ENCODE results near the gene CERCAM. TPM values are rescaled to one million over a fixed set of nuclear protein-coding genes. Genes with fewer than 3 reads are reported as not detected.

The CERCAM gene, protein sequence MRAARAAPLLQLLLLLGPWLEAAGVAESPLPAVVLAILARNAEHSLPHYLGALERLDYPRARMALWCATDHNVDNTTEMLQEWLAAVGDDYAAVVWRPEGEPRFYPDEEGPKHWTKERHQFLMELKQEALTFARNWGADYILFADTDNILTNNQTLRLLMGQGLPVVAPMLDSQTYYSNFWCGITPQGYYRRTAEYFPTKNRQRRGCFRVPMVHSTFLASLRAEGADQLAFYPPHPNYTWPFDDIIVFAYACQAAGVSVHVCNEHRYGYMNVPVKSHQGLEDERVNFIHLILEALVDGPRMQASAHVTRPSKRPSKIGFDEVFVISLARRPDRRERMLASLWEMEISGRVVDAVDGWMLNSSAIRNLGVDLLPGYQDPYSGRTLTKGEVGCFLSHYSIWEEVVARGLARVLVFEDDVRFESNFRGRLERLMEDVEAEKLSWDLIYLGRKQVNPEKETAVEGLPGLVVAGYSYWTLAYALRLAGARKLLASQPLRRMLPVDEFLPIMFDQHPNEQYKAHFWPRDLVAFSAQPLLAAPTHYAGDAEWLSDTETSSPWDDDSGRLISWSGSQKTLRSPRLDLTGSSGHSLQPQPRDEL
- 24.1 and 24.6 TPM in 2 replicates for total RNA-seq

DNA sequence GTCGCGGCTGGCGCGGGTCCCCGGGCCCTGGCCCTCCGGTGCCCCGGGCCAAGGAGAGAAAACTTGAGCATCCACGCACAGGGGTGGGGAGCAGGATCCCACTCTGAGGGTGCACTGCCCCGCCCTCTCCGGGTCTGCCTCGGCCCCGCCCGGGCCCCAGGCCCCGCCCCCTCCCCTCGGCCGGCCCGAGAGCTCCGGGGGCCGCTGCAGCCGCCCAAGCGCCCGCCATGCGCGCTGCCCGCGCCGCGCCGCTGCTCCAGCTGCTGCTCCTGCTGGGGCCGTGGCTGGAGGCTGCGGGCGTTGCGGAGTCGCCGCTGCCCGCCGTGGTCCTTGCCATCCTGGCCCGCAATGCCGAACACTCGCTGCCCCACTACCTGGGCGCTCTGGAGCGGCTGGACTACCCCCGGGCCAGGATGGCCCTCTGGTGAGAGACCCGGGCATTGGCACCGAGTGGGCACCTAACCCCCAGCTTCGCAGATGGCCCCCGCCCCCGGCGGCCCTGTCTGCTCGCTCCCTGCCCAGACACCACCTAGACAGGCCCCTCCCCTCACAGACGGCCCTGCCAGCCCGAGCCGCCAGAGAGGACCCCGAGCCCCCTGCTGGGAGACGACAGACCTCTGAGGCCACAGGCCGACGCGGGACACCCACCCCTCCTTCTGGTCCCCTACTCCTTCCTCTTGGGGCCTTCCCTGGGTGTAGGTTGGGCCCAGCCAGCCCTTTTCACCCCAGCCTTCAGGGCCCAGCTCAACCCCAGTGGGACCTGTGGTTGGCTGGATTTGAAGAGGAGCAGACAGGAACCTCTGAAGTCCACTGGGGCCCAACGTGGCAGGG lies at the start of gene CERCAM:
CERCAM (plus strand) TSS at position 207 of the 831 bp plus-strand sequence; CDS start at position 228, 21 bp downstream.
- DNase-seq (ENCODE audit: low read depth, low spot score), result no peak

DNA sequence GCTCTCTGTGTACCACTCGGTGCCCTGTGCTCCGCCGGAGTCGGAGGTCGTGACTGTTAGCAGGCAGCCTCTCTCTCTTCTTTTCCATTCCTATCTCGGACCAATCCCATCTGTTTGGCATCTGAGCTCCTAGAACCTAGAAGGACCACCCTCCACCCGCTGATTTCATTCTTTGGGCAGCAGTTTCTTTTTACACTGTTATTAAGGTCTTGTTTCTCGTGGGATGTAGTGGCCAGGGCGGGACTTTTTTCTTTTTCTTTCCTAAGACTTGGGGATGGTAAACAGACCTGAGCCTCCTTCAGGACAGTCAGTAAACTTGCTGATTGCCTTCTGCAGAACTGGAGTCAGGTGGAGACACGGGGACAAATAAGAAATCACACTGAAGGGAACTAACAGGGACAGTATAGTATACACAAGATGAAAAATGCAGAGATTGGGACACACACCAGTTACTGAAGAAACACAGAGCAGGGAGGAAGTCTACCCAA lies 49.0 kb upstream of the CERCAM start:
- no peak for DNase-seq (ENCODE audit: low read depth, low spot score)

DNA sequence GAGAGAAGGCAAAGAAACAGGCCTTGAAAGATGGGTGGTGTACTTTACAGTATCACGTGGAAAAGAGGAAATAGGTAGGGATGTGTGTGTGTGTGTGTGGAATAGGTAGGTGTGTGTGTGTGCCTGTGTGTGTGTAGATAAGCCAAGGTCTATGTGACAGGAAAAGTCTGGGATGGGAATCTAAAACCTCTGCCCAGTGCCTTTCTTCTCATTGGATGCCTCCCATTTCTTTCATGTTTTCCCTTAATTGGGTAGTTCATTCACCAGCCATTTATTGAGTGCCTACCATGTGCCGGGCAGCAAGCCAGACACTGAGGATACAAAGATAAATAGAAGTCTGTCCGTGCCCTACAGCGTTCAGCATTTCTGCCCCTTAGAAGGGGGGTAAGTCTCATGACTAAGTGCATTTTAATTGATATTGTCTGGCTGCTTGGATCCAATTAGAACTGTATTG lies 48.4 kb upstream of the CERCAM start:
- DNase-seq (ENCODE audit: low read depth, low spot score), result no peak

DNA sequence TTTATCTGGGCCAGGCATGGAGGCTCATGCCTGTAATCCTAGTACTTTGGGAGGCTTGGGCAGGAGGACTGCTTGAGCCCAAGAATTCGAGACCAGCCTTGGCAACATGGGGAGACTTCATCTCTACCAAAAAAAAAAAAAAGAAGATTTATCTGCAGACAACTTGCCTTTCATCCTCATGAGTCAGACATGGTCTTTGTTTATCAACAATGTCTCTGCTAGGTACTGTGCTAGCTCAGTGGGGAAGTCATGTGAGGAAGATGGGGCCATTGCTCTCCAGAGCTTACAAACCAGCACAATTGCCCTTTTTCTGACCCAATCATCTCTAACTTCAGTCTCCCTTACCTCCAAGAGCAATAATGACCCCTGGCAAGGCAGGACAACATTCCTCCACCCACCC lies 47.9 kb upstream of the CERCAM start:
- DNase-seq (ENCODE audit: low read depth, low spot score), result no peak

DNA sequence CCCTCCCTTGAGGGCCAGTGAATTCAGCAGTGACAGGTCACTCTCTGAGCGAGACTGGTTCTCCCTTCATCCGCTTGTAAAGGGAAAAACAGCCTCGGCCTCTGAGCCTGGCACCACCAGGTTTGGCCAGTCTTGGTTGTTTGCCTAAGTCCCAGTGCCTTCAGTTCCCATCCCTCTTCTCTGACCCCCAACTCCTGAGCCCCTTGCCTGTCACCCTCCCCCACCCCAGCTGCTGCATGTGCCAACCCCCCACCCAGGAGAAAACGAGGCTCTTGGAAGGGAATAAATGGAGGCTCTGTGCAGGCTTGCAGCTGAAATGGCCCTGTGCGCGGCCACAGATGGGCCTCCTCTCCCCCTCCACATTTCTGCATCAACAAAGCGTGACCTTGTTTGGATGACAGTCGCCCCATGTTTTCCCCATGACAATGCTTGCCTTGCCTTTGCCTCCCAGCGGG lies 46.4 kb upstream of the CERCAM start:
- DNase-seq (ENCODE audit: low read depth, low spot score), result no peak

DNA sequence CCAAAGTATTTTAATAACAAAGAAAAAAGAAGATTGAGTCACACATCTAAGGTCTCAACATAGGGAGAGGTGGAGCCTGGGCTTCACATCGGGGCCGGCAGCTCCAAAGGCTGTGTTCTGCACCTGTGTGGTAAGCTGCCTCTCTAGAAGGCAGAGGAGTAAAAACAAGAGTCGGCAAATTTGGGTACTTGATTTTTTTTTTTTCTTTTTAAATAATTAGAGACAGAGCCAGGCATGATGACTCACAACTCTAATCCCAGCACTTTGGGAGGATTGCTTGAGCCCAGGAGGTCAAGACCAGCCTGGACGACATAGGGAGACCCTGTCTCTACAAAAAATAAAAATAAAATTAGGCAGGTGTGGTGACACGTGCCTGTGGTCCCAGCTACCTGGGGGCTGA lies 44.8 kb upstream of the CERCAM start:
- DNase-seq (ENCODE audit: low read depth, low spot score), result no peak

DNA sequence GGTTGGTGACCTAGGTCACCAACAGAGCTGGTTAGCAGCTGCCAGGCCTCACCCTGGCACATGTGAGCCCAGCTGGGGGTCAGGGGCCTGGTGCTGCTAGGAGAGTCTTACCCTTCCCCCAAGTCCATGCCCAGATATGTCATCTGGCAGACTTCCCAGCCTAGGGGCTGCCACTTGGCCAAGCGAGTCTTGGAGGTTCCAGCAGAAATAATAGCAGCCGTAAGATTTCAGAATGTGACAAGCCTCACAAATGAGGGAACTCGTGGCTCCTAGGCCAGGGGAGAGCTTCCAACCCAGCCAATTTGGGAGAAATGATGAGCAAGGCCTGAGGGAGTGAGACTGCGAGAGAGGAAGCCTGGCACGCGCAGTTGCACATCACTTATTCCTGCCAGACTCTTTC lies 38.4 kb upstream of the CERCAM start:
- DNase-seq (ENCODE audit: low read depth, low spot score), result no peak

DNA sequence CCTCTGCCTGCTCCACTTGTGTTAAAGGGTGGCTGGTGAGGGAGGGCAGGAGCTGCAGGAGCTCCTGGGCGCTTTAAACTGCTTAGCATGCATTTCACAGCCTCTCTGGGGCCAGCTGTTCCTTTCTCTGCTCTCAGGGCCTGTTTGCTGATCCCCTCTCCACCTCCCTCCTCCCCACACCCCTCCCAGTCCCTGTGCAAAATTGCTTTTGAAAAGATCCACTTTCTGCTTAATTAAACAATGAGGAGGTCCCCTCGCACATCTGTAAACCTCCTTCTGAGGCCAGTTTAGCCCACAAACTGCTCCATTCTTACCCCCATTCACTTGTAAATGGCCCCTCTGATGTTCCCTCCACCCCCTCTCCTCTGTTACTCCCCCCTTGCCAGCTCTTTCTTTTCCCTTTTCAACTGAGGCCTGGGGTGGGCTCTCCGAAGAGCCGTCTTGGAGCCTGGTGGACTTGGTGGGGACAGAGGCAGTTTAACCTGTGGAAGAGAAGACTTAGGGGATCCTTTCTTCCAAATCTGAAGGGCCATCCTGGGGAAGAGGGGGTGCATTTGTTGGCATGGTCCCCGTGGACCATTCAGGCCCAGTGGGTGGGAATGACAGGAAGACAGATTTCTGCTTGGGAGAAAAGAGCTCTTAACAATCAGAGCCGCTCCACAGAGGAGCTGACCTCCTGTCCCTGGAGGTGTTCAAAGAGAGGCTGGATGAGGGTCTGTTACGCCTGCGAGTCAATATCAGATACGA lies 37.5 kb upstream of the CERCAM start:
- no peak for DNase-seq (ENCODE audit: low read depth, low spot score)

DNA sequence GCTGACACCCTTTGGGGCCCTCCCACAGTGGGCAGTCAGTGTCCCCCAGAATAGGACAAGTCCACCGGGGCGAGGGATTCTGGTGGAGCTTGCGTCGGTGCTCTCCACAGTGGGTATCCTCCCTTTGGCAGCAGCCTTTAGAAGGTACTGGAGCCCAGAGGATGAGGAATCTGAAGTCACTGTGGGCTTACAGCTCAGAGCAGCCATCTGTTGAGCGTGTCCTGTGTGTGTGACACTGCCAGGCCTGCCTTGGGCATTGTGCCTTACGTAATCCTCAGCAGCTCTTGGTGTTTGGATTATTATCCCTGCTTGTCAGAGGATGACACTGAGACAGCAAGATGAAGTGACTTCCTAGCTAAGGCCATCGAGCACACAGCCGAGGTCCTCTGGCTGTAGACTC lies 36.9 kb upstream of the CERCAM start:
- no peak for DNase-seq (ENCODE audit: low read depth, low spot score)

DNA sequence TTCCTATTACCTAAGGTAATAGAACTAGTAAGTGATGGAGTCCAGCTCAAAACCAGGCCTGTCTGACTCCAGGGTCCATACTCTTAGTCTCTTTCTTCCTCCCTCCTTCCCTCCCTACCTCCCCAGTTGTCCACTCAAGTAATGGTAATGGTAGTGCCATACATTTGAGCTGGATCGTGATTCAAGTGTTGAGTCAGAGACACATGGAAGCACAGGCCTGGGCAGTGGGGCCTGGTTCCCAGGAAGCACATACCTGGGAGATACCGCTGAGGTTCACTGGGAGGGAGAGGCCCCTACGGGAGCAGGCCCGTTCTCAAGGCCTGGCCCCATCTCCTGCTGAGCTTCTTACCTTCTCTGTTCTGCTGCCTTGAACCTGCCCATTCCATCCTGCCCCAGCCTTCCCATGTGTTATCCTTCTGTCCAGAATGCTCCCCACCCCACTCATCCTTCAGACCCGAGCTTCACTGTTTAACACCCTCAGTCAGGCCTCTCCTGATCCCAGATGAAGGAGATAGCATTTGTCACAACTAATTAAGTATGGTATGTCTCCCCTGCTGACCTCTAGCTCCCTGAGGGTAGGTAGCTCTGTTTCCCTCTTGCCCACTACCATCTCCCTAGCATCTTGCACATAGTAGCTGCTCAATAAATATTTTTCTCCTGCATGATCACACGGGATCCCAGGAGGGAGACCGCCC lies 35.7 kb upstream of the CERCAM start:
- no peak for DNase-seq (ENCODE audit: low read depth, low spot score)

DNA sequence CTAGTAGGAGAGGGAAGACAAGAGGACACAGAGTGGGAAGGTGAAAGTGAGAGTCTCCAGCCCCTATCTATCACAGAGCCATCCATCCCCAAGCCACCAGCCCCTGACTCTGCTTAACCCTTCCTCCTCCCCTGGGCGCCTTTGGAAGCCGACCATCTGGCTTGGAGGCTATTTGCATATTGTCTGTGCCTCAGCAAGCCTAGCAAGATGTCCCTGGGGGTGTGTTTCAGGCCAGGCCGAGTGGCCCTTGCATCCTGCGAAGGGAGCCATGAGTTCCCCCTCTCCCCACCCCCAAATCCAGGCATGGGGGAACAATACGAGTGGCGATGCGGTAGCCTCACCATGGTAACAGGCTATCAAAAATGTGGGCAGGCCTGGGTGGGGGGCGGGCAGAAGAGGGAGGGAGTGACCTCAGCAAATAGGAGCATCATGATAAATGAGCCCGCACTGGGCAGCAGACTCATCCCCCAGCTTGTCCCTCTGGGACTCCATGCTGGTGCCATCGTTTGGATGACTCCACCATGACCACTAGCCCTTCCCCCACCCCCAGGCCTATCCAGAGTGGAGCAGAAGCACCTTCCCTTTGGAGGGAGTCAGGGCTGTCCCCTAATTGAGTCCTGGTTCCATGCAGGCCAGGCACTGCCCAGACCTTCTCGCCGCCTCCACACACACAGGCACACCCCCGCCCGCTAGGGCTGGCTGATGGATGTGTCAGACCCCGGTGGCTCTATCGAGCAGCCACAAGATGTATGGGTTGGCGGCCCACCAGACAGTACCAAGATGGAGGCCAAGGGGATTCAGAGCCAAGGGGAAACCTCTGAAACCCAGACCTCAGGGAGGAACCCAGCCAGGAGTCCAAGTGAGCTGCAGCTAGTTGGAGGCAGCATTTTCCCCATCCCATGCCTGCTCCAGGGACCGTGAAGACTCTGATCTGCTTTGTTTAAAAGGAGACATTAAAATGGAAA lies 34.9 kb upstream of the CERCAM start:
- no peak for DNase-seq (ENCODE audit: low read depth, low spot score)

DNA sequence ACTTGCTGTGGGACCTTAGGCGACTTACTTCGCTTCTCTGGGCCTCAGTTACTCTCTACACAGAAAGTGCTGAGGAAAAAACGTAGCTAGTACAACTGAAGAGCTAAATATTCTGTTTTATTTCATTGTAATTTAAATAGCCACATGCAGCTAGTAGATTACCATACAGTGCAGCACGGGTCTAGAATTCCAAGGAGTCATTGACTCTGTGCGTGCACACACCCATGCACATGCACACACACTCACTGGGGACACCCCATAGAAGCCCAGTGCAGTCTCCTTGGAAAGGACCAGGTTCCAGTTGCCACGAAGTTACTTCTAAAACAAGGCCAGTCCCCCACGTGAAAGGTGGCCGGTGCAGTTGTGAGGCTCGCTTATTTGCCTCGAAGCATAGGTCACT lies 32.5 kb upstream of the CERCAM start:
- DNase-seq (ENCODE audit: low read depth, low spot score), result no peak

DNA sequence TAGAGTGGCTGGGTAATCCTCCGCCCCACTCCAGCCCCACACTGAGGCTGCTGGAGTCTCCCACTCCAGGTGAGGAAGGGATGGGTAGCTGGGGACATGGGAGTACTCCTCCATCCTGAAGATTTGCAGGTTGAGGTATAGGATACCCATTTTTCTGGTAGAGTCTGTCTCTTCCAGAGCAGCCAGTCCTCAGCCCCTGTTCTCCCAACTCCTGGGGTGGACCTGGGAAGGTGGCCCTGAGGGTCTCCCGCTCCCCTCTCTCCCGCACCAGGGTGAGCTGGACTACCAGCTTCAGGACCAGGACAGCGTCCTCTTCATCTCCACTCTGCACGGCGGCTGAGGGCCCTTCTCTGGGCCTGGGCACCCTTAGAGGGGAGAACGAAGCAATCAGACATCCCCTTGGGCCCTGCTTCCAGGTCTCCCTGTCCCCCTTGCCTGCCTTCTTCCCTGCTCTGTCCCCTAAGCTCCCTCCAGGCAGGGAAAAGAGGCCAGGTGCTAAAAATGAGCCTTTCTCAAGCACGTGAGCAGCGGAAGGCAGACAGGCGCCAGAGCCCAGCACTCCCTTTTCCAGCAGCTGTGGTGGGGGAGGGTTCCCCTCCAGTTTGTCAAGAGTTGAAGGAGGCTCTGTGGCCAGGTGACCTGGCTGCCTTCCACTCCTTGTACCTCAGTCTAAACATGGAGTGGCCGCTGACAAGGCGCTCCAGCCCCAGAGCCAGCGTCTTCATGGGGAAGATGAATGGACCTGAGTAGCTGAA lies 31.1 kb upstream of the CERCAM start:
- DNase-seq (ENCODE audit: low read depth, low spot score), result no peak

DNA sequence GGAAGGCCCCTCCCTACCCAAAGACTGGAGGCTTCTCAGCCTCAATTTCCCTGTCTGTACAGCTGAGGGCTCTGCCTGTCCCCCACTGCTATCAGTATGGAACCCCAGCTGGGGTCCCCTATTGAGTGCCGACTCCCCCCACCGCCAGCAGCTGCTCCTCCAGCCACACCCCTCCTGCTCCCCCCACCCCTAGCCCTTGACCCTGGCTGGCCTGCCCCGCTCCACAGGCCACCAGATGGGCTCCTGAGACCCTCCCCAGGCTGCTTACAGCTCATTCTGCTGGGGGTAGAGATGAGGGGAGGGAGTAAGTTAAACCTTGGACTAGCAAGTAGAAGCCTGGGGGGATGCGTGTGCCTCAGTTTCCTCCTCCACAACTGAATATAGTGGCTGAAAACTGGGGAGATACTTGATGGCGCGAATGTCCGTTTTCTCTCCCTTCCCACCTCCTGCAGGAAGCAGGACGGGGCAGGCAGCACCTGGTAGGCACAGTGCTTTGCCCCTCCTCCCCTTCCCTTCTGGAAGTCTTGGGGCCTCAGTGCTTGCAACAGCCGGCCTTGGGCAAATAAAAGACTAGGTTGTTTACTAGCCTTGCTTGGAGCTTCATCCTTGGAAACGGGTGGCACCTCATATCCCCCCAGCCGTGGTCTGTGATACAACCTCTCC lies 30.4 kb upstream of the CERCAM start:
- DNase-seq (ENCODE audit: low read depth, low spot score), result no peak

DNA sequence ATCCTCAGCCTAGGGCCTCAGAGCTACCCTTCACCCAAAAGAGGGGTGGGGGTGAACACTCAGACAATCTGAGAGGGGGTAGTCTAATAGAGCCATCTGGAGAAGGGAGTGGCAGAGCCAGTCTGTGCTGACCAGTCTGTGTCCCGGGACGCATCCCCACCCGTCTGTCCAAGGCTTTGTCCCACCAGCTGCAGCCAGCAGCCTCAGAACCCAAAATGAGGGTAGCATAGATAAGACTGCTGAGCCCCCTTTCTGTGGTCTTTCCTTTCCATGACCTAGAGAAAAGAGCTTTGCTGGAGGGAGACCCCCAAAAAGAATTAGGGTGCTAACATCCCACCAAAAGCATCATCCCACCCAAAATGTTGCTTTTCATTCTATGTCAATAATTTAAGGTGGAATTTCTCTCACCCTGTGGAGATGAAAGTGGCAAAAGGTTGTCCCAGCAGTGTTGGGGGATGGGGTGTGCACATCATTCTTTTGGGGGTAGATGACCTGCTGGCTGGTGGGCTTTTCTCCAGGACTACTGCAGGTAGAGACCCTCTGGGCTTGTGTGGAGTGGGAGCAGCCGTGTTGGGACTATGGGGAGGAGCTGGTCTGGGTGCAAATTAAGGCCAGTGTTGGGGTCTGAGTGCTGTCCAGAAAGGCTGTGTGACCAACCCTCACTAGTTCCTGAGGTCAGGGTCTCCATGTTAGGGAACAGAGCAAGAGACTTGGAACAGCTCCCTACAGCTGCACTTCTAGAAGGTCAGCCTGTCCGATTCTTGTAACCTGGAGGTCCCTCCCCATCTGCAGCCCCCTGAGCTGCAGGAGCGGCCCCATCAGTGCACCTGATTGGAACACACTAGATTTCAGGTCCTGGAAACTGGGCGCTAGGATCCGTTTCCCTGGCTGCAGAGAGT lies 29.6 kb upstream of the CERCAM start:
- no peak for DNase-seq (ENCODE audit: low read depth, low spot score)

DNA sequence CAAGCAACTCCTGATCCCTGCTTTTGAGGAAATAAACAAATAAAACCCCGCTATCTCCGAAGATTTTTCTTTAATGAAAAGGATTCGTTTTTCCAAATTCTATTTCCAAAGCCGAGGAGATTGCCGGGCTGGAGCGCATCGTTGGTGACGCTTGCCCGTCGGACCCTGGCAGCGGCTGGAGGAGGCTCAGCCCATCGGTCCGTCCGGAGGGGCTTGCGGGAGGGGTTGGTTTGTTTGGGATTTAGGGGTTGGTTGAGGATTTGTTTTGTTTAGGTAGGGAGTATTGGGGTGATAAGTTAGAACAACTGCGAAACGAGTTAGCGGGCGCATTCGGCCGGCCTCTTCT lies 28.7 kb upstream of the CERCAM start:
- no peak for DNase-seq (ENCODE audit: low read depth, low spot score)

Data from pulmonary artery endothelial cell (primary cell).